HL-60/S4 treated with phorbol 12-myristate 13-acetate at 8.2 ng/mL for 4 days and 3 days (cell line): ENCODE results near the gene PTPRG.

Experiments used
- in situ Hi-C: fragments of 300-500 bp; cut with MboI; formaldehyde crosslinking; loops from 2 replicates; pipeline ENCODE4 v1.15.0; 2022; ENCODE audit warnings: low sequenced_read_pairs

PTPRG gene

GRCh38 chr3:62193586-62194345 lies 632.4 kb downstream of the PTPRG start:
- in situ Hi-C loops: no loop called here

DNA sequence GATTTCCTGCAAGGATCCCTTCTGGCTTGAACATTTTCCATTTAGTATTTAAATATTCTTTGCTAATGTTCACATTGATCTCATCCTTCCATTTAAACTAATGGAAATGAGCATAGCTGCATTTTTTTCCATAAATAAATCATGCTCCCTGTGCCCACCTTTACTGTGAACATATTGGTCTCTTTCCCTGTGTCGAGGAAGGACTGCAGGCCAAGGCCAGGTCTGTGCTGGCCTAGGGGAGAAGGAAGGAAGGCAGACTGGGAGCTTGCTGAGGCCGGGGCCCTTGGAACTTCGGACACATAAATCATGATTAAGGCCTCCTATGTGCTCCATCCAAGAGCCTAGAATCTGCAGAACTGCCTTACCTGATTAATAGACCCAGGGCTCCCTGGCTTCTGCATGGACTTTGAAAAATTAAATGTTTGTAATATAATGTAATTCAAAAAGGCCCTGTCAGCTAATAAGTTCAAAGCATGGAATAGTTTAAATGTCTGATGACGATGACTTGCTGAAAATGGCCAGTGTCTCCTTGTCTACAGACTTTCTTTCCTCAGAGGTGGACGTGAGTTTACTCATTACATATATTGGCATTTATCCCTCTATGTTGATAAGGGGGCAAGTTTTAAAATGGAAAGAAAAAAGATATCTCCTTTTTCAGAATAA lies 636.1 kb downstream of the PTPRG start:
- in situ Hi-C loops: no loop called here

DNA sequence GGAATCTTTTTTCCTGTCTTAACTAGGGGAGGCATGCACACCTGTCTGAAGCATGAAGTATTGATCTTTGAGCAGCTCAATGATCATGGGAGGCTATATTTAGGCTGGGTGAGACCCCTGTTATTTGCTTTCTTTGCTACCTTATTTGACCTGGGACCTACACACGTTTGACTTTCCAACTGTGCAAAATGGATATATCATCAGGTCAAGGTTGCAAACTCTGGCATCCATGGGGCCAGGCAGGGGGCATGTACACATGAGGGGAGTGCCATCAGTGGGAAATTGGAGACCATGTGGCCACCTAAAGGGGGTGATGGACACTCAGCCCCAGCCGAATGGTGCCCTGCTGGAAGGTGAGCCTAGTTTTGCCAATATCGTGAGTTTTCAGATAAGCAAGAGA lies 637.8 kb downstream of the PTPRG start:
- in situ Hi-C loops: no loop called here

- in situ Hi-C loops: no loop called here
These were observed 640.2 kb downstream of the PTPRG start for GRCh38 chr3:62201438-62202035.

DNA sequence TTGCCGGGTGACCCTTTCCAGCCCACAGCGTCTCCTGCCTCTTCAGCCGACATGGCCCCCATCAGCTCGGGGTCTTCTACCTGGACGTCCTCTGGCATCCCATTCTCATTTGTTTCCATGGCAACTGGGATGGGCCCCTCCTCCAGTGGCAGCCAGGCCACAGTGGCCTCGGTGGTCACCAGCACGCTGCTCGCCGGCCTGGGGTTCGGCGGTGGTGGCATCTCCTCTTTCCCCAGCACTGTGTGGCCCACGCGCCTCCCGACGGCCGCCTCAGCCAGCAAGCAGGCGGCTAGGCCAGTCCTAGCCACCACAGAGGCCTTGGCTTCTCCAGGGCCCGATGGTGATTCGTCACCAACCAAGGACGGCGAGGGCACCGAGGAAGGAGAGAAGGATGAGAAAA lies 641.8 kb downstream of the PTPRG start:
- in situ Hi-C loops: no loop called here

- in situ Hi-C loops: no loop called here
These were observed 642.2 kb downstream of the PTPRG start for GRCh38 chr3:62203561-62203960.

DNA sequence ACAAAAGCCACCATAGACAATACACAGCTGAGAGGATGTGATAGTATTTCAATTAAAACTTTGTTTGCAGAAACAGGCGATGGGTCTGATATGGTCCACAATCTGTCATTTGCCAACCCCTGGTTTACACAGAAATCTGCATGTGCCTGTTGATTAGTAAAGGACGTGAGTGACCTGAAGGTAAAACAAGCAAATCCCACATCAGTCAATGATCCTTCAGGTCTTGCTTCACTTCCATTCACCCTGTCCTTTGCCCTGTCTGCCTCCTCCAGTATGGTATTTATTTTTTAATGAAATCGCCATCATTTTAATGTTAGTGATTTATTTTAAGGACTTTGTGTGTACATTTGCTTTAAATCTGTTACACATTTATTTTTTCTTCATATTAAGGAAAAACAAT lies 645.8 kb downstream of the PTPRG start:
- in situ Hi-C loops: no loop called here

DNA sequence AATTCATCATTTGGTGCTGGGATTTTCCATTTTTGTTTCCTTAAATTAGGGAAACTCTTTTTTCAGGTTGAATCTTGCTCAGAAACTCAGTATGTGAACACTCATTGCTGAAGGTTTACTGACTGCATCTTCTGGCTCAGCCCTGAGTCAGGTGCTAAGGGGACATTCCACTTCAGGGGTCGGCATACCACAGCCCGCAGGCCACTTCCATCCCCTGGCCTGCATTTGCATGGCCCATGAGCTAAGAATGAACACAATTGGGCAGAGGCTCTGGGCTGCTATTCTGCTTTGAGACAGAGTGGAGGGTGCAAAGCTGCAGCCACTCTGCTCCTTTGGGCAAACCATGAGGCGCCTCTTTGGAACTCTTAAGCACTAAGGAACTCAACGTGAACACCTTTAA lies 647.0 kb downstream of the PTPRG start:
- in situ Hi-C loops: no loop called here

DNA sequence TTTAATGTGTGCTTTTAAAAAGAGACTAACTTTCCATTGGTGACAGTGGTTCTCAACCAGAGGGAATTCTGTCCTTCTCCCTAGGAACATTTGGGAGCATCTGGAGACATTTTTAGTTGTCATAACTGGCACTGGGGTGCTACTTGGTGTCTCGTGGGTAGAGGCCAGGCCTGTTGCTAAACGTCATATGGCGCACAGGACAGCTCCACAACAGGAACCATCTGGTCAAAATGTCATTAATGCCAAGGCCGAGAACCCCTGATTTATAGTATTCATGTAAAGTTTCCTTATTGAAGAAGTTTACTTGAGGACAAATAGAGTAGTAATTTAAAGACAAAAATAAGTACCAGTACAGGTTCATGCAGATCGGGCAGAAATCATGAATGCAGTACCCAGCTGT lies 647.7 kb downstream of the PTPRG start:
- in situ Hi-C loops: no loop called here

GRCh38 chr3:62210011-62210410 lies 648.6 kb downstream of the PTPRG start:
- in situ Hi-C loops: no loop called here

- in situ Hi-C loops: no loop called here
These were observed 650.5 kb downstream of the PTPRG start for GRCh38 chr3:62211675-62212429.

DNA sequence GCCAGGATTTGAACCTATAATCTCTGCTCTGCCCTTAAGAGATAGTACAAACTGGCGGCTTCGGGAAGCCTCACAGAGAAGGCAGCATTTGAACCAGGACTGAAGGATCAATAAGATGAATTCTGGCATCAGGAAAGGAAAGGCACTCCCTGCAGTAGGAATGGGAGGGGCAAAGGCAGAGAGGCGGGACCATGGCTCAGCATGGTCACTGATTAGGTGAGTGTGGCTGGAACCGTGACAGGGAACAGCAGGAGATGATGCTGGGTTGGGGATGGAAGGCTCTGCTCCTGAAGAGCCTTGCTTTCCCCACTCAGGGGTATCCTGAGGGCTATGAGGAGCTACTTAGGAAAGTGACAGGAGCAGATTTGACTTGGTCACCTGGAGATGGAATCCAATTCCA lies 653.5 kb downstream of the PTPRG start:
- in situ Hi-C loops: no loop called here

- in situ Hi-C loops: no loop called here
These were observed 659.2 kb downstream of the PTPRG start for GRCh38 chr3:62220616-62221015.

GRCh38 chr3:62225051-62225450 lies 663.7 kb downstream of the PTPRG start:
- in situ Hi-C loops: no loop called here

GRCh38 chr3:62226601-62227339 lies 665.4 kb downstream of the PTPRG start:
- in situ Hi-C loops: no loop called here

GRCh38 chr3:62228467-62228866 lies 667.1 kb downstream of the PTPRG start:
- in situ Hi-C loops: no loop called here

DNA sequence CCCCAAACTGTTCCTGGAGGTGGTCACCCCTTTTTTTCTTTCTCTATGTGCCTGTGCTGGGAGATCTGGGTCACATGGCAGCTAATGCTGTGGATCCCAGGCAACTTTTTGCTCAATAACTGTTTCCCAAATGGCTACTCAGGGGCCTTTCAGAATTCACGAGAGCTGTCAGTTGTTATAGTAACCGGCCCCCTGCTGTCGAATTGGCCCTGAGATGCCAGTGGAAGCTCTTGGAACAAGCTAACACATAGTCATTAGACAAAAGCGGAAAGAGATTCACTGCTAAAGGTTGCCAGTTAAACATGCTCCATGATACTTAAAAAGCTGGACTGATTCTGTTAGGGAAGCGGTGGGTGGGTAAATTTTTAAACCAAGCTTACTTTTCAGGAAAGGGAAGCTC lies 667.8 kb downstream of the PTPRG start:
- in situ Hi-C loops: no loop called here

DNA sequence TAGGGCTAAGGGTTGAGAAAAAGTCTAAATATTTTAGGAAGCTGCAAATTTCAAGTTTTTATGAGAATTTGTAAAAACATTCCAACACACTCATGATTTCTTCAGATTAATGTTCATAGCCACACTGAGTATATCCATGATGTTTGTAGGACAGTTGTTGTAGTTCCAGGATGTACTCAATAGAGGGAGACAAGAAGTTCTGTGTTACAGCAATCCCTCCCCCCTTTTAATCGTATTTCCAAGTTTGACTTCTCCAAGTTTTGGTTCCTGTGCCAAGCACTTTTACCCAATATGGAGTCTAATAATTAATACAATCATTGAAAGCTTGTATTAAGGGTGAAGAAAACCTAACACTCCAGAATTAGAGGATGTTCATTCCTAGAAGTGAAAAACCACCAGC lies 668.5 kb downstream of the PTPRG start:
- in situ Hi-C loops: no loop called here

GRCh38 chr3:62233065-62233464 lies 671.7 kb downstream of the PTPRG start:
- in situ Hi-C loops: no loop called here

DNA sequence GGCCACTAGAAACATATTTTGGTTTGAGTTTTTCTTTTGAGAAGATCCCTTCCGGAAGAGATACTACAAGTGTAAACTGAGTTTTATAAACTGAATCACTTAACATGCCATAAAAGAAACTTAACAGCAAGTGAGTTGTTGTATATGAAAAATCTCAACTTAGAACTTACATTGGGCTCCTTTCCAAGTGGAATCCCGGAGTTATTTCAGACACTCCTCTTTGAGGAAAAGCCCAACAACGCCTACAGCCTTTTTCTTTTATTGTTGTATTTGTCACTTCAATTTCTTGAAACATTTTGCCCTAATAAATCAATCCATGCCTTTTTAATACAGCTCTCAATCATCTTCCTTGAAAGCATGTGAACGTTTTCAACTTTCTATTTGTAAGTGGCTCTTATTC lies 674.6 kb downstream of the PTPRG start:
- in situ Hi-C loops: no loop called here
